Keratinocyte (primary cell): Measurements from ENCODE around the gene TTLL5.

Experiments used
- CTCF ChIP-seq, 3 experiments: IDR thresholded peaks in 1 of 3; conservative IDR thresholded peaks in 1 of 3; optimal IDR thresholded peaks in 1 of 3; 2 replicates in 2 of 3; 3 replicates in 1 of 3; pipeline versions ENCODE3 to v1.5.1; 2011; ENCODE audit warnings: low read length in 3 of 3, mild to moderate bottlenecking in 3 of 3, moderate library complexity in 2 of 3, control low read depth in 1 of 3, inconsistent platforms in 1 of 3; ENCODE audit not compliant: insufficient read depth in 2 of 3; ENCODE audit errors: extremely low read depth in 1 of 3
- EZH2 ChIP-seq: IDR thresholded peaks from one replicate; pipeline ENCODE4 v1.6.1; 2012; ENCODE audit warnings: inconsistent platforms, mild to moderate bottlenecking, low read length, moderate library complexity

- no peak for TF ChIP-seq CTCF (optimal IDR thresholded peaks at IDR 0.05 in 1 of 3, IDR thresholded peaks at IDR 0.05 in 1 of 3, conservative IDR thresholded peaks at IDR 0.05 in 1 of 3; ENCODE audit: extremely low read depth in 1 of 3, insufficient read depth in 2 of 3, low read length in 3 of 3)
- TF ChIP-seq EZH2 = no peak
These were observed 205.9 kb downstream of the TTLL5 start for GRCh38 chr14:75866970-75867369.
